Peyer's patch (tissue), 4 donors: ENCODE results near the gene NKAIN2.

Source experiments
- POLR2A ChIP-seq, 2 donors: fragments of 450-650 bp; IDR thresholded peaks; one replicate each; pipeline ENCODE4 v1.5.1; 2017; ENCODE audit warnings: antibody characterized with exemption in 2 of 2, mild to moderate bottlenecking in 2 of 2, moderate library complexity in 2 of 2
- TF ChIP-seq, protein P1 (sequence below), 6 experiments: fragments of 450-650 bp in 4 of 6; fragments of 200-600 bp in 2 of 6; sonication (generic) in 1 of 6; IDR thresholded peaks; one replicate each; pipeline ENCODE4 v1.5.1; 2017 to 2019; ENCODE audit warnings: antibody characterized with exemption in 6 of 6, mild to moderate bottlenecking in 3 of 6, moderate library complexity in 1 of 6

DNA sequence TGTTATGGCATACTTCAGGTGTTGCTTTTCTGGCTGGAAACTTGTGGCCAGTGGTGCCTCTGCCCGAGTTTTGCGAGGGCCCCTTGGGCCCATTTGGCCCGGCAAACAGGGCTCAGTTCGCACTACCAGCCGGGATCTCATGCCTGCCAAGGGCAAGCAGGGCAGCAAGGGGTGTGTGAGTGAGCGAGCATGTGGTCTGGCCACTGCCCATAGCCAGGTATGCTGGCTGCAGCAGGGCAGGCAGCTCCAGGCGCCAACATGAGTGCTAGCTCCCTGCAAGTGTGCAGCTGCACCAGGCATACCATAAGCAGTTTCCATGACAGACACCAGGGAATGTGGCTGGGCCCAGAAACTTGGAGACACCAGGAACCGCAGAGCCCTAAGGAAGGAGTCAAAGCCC, 389.5 kb downstream of the NKAIN2 start:
- TF ChIP-seq, protein P1, sequence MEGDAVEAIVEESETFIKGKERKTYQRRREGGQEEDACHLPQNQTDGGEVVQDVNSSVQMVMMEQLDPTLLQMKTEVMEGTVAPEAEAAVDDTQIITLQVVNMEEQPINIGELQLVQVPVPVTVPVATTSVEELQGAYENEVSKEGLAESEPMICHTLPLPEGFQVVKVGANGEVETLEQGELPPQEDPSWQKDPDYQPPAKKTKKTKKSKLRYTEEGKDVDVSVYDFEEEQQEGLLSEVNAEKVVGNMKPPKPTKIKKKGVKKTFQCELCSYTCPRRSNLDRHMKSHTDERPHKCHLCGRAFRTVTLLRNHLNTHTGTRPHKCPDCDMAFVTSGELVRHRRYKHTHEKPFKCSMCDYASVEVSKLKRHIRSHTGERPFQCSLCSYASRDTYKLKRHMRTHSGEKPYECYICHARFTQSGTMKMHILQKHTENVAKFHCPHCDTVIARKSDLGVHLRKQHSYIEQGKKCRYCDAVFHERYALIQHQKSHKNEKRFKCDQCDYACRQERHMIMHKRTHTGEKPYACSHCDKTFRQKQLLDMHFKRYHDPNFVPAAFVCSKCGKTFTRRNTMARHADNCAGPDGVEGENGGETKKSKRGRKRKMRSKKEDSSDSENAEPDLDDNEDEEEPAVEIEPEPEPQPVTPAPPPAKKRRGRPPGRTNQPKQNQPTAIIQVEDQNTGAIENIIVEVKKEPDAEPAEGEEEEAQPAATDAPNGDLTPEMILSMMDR (IDR thresholded peaks at IDR 0.05): no peak
- no peak for TF ChIP-seq POLR2A (IDR thresholded peaks at IDR 0.05)
